HEK293 (cell line): ENCODE results near the gene TPM1.

ENCODE experiments used
- GFI1B ChIP-seq: fragments of 450-650 bp; formaldehyde crosslinking; IDR thresholded peaks from 2 replicates; pipeline ENCODE4 v1.5.1; 2016; ENCODE audit warnings: missing biosample characterization, missing genetic modification characterization
- GLIS1 ChIP-seq: fragments of 450-650 bp; formaldehyde crosslinking; IDR thresholded peaks from 2 replicates; pipeline ENCODE4 v1.5.1; 2016; ENCODE audit warnings: missing biosample characterization, missing genetic modification characterization
- PRDM1 ChIP-seq: fragments of 450-650 bp; formaldehyde crosslinking; IDR thresholded peaks from 2 replicates; pipeline ENCODE4; 2016; ENCODE audit warnings: missing biosample characterization, missing genetic modification characterization
- PRDM2 ChIP-seq: fragments of 450-650 bp; formaldehyde crosslinking; IDR thresholded peaks from 2 replicates; pipeline ENCODE4 v1.5.1; 2016; ENCODE audit warnings: missing biosample characterization, missing genetic modification characterization, borderline replicate concordance
- SETDB1 ChIP-seq: IDR thresholded peaks from one replicate; pipeline ENCODE4 v1.6.1; 2017; ENCODE audit warnings: mild to moderate bottlenecking, low read length, moderate library complexity, mixed read lengths; ENCODE audit not compliant: insufficient read length
- WT1 ChIP-seq: fragments of 450-650 bp; formaldehyde crosslinking; IDR thresholded peaks from 2 replicates; pipeline ENCODE4 v1.5.1; 2016; ENCODE audit warnings: missing biosample characterization, missing genetic modification characterization
- ZBTB6 ChIP-seq: fragments of 450-650 bp; formaldehyde crosslinking; IDR thresholded peaks from 2 replicates; pipeline ENCODE4 v1.5.1; 2017; ENCODE audit warnings: missing biosample characterization, missing genetic modification characterization
- ZNF133 ChIP-seq: fragments of 450-650 bp; formaldehyde crosslinking; IDR thresholded peaks from 2 replicates; pipeline ENCODE4 v1.5.1; 2016; ENCODE audit warnings: missing biosample characterization, missing genetic modification characterization
- ZNF140 ChIP-seq: fragments of 450-650 bp; formaldehyde crosslinking; IDR thresholded peaks from 2 replicates; pipeline ENCODE4 v1.5.1; 2016; ENCODE audit warnings: missing biosample characterization, missing genetic modification characterization
- ZNF23 ChIP-seq: fragments of 450-650 bp; formaldehyde crosslinking; IDR thresholded peaks from 2 replicates; pipeline ENCODE4 v1.5.1; 2016; ENCODE audit warnings: missing biosample characterization, missing genetic modification characterization, borderline replicate concordance
- ZNF239 ChIP-seq: fragments of 450-650 bp; formaldehyde crosslinking; IDR thresholded peaks from 2 replicates; pipeline ENCODE4 v1.5.1; 2016; ENCODE audit warnings: missing biosample characterization, missing genetic modification characterization
- ZNF391 ChIP-seq: fragments of 450-650 bp; formaldehyde crosslinking; IDR thresholded peaks from 2 replicates; pipeline ENCODE4 v1.5.1; 2016; ENCODE audit warnings: low read depth, missing biosample characterization, missing genetic modification characterization, borderline replicate concordance
- ZNF398 ChIP-seq: fragments of 450-650 bp; formaldehyde crosslinking; IDR thresholded peaks from 2 replicates; pipeline ENCODE4 v1.5.1; 2017; ENCODE audit warnings: missing biosample characterization, missing genetic modification characterization
- ZNF426 ChIP-seq: fragments of 450-650 bp; formaldehyde crosslinking; IDR thresholded peaks from 2 replicates; pipeline ENCODE4 v1.5.1; 2017; ENCODE audit warnings: missing biosample characterization, missing genetic modification characterization, mild to moderate bottlenecking, inconsistent platforms, moderate library complexity
- ZNF521 ChIP-seq: fragments of 450-650 bp; formaldehyde crosslinking; IDR thresholded peaks from 2 replicates; pipeline ENCODE4 v1.5.1; 2017; ENCODE audit warnings: missing biosample characterization, mild to moderate bottlenecking, missing genetic modification characterization
- ZNF548 ChIP-seq: fragments of 450-650 bp; formaldehyde crosslinking; IDR thresholded peaks from 2 replicates; pipeline ENCODE4 v1.5.1; 2016; ENCODE audit warnings: missing biosample characterization, missing genetic modification characterization
- ZNF571 ChIP-seq: fragments of 450-650 bp; formaldehyde crosslinking; IDR thresholded peaks from 2 replicates; pipeline ENCODE4 v1.5.0; 2017; ENCODE audit warnings: missing biosample characterization, missing genetic modification characterization
- ZNF639 ChIP-seq: fragments of 450-650 bp; formaldehyde crosslinking; IDR thresholded peaks from 2 replicates; pipeline ENCODE4 v1.5.1; 2016; ENCODE audit warnings: missing biosample characterization, missing genetic modification characterization
- ZNF654 ChIP-seq: fragments of 450-650 bp; formaldehyde crosslinking; IDR thresholded peaks from 2 replicates; pipeline ENCODE4 v1.5.1; 2016; ENCODE audit warnings: low read depth, missing biosample characterization, missing genetic modification characterization
- ZNF677 ChIP-seq: fragments of 450-650 bp; IDR thresholded peaks from 2 replicates; pipeline ENCODE4 v1.5.0; 2018; ENCODE audit warnings: missing biosample characterization, mild to moderate bottlenecking, missing genetic modification characterization, moderate library complexity
- ZNF692 ChIP-seq: fragments of 450-650 bp; formaldehyde crosslinking; IDR thresholded peaks from 2 replicates; pipeline ENCODE4 v1.5.1; 2016; ENCODE audit warnings: missing biosample characterization, missing genetic modification characterization
- ZNF768 ChIP-seq: fragments of 450-650 bp; formaldehyde crosslinking; IDR thresholded peaks from 2 replicates; pipeline ENCODE4 v1.5.1; 2018; ENCODE audit warnings: missing biosample characterization, mild to moderate bottlenecking, missing genetic modification characterization
- ZNF776 ChIP-seq: fragments of 450-650 bp; formaldehyde crosslinking; IDR thresholded peaks from 2 replicates; pipeline ENCODE4 v1.5.0; 2017; ENCODE audit warnings: missing biosample characterization, missing genetic modification characterization, borderline replicate concordance
- TF ChIP-seq, protein P1 (sequence below): fragments of 450-650 bp; formaldehyde crosslinking; IDR thresholded peaks from 2 replicates; pipeline ENCODE4 v1.5.1; 2016; ENCODE audit warnings: missing biosample characterization, missing genetic modification characterization
- TF ChIP-seq, protein P2 (sequence below): fragments of 450-650 bp; formaldehyde crosslinking; IDR thresholded peaks from 2 replicates; pipeline ENCODE4 v1.5.1; 2016; ENCODE audit warnings: missing biosample characterization, missing genetic modification characterization

The TPM1 gene

GRCh38 chr15:63093486-63094205 is 51.1 kb downstream of the TPM1 start (continued):
- TF ChIP-seq PRDM2 (tag by site-specific recombination), result no peak
- TF ChIP-seq, protein P1, sequence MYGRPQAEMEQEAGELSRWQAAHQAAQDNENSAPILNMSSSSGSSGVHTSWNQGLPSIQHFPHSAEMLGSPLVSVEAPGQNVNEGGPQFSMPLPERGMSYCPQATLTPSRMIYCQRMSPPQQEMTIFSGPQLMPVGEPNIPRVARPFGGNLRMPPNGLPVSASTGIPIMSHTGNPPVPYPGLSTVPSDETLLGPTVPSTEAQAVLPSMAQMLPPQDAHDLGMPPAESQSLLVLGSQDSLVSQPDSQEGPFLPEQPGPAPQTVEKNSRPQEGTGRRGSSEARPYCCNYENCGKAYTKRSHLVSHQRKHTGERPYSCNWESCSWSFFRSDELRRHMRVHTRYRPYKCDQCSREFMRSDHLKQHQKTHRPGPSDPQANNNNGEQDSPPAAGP, result no peak
- TF ChIP-seq ZNF776 (tag by site-specific recombination), result no peak
- TF ChIP-seq SETDB1, result no peak
- TF ChIP-seq ZNF140 (tag by site-specific recombination), result no peak
- no peak for TF ChIP-seq ZNF571 (tag by site-specific recombination)
- TF ChIP-seq ZNF133 (tag by site-specific recombination), result no peak
- TF ChIP-seq ZNF521, result no peak
- TF ChIP-seq ZNF692 (tag by site-specific recombination), result no peak
- no peak for TF ChIP-seq ZNF426
- no peak for TF ChIP-seq WT1 (tag by site-specific recombination)
- no peak for TF ChIP-seq ZNF23 (tag by site-specific recombination)
- TF ChIP-seq ZNF548 (tag by site-specific recombination), result no peak
- TF ChIP-seq, protein P2, sequence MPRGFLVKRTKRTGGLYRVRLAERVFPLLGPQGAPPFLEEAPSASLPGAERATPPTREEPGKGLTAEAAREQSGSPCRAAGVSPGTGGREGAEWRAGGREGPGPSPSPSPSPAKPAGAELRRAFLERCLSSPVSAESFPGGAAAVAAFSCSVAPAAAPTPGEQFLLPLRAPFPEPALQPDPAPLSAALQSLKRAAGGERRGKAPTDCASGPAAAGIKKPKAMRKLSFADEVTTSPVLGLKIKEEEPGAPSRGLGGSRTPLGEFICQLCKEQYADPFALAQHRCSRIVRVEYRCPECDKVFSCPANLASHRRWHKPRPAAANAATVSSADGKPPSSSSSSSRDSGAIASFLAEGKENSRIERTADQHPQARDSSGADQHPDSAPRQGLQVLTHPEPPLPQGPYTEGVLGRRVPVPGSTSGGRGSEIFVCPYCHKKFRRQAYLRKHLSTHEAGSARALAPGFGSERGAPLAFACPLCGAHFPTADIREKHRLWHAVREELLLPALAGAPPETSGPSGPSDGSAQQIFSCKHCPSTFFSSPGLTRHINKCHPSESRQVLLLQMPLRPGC (tag by site-specific recombination), result no peak
- no peak for TF ChIP-seq ZNF768 (tag by site-specific recombination)
- TF ChIP-seq ZNF239 (tag by site-specific recombination), result no peak
- no peak for TF ChIP-seq ZBTB6
- TF ChIP-seq GLIS1 (tag by site-specific recombination), result peak; percentile 31; the same call in 1 of the 2 replicates
- TF ChIP-seq GFI1B (tag by site-specific recombination), result no peak
- 0 out of 2 replicates have a peak, but pooled peaks have one; percentile 36 for TF ChIP-seq ZNF391
- no peak for TF ChIP-seq ZNF639 (tag by site-specific recombination)
- TF ChIP-seq ZNF398, result no peak
- TF ChIP-seq ZNF677 (tag by site-specific recombination), result no peak
- TF ChIP-seq PRDM1 (tag by site-specific recombination), result no peak
- peak; percentile 90 for TF ChIP-seq ZNF654 (tag by site-specific recombination)
